ENCODE measurements around the gene ETFA. TPM values are rescaled to one million over a fixed set of nuclear protein-coding genes. Genes with fewer than 3 reads are reported as not detected.

Gene ETFA
- total RNA-seq, 1 donor from 2014 or later = 498 TPM

DNA sequence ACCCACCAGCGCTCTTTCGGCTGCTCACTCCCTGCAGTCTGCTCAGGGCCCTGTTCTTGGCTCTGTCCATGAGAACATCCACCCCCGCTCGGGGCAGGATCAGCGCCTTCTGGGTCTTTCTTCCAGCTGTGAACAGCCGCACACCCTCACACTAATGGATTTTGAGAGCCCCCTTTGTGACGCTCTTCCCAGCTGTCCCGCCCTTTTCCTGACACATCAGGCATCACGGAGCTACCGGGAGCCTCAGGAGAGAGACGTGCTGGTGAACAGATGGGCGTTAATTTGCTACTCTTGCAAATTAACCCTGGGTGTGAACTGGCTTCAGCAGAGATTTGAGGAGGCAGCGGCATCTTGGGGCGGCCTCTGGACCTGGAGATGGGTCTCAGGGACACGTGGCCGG is 138.5 kb downstream of the ETFA start:
- DNase-seq (ENCODE audit: missing footprints) (no peak), ATAC-seq (peak; percentile 15)
- intact Hi-C loops (cut with DNase I) = no loop called here

DNA sequence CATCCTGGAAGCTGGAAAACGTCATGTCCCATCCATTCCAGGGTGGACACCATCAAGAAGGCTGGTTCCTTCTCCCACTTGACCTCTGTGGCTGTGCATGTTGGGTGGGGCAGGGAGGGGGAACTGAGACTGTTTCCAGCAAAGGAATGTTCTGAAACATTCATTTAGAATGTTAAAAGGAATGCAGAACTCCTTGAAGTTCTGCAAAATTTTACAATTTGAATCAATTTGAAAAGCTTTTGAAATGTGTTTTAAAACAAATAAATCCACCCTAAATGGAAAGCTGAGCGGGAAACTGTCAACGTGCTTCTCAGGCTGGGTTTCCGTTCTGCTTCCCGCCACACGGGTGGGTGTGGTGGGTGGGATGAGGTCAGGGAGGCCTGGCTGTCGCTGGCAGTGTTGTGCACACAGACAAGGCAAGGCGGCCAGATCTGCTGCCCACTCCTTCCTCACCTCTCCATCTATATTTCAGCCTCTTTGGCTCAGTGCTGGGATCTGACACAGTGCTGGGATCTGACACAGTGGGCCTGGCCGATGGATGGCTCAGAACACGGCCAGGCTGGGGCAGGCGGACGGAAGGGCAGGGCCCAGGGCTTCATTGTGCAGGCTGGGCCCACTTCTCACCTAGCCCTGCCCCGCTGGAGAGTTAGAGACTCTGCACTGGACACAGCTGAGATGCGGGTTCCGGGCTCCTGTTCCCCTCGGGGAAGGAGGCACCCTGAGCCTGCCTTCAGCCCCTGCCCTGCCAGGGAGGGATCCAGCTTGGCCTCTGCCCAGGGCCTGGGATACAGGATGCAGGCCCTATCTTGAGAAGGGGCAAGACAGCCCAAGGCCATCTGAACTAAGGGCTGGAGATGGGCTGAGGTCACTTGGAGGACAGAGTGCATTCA is 141.1 kb downstream of the ETFA start:
- intact Hi-C loops (cut with DNase I) = no loop called here

DNA sequence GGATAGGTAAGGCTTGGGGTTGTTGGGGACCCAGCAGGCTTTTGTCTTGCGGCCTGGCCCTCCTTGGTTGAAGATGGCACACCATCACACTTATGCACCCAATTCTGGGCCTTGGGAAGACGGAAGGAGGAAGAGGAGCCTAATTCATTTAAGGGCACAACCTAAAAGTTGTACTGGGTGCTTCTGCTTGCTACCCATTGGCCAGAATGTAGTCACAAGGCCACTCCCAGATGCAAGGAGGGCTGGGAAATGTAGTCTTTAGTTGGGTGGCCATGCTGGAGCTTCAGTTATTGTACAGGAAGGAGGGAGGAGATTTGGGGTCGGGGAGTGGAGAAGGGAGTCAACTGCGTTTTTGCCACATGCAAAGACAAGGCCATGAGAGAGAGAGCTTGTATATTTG is 142.3 kb downstream of the ETFA start:
- DNase-seq (ENCODE audit: missing footprints) (no peak), ATAC-seq (peak; percentile 39)
- intact Hi-C loops (cut with DNase I) = no loop called here

More for the DNA sequence above, 141.1 kb downstream of the ETFA start:
- ATAC-seq (peak; percentile 39), DNase-seq (ENCODE audit: missing footprints) (no peak)

DNA sequence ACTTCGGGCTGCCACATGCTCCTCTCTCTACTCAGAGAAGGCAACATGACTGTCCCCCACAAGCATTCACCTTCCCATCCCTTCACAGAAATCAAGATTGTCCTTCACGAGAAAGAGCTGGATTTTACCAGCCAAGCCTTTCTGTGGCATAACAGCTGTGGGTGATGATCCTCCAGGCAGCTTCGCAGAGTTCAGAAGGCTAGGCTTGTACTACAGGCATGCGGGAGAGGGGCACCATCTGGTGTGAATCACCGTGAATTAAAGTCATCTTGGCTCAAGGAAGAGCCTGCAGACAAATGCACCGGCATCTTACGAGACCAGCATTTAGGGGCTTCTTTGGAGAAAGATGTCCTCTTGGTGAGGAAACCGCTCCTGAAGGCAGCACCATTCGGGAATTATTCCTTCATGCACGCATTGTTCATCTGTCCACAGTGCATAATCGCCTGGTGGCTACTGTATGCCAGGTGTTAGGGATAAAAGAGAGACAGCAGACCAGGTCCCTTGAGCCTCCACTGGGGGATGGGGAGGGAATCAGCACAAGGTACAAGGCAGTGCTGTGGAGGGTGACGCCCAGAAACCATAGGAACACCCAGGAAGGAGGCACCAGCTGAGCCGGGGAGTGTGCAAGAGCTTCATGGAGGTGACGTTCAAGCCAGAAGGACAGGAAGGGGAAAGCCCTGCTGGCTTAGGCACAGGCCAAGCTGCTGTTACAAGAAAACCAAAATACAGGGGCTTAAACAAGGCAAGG is 142.9 kb downstream of the ETFA start:
- no peak for DNase-seq (ENCODE audit: missing footprints)
- no peak for ATAC-seq
- intact Hi-C loops (cut with DNase I) = no loop called here

DNA sequence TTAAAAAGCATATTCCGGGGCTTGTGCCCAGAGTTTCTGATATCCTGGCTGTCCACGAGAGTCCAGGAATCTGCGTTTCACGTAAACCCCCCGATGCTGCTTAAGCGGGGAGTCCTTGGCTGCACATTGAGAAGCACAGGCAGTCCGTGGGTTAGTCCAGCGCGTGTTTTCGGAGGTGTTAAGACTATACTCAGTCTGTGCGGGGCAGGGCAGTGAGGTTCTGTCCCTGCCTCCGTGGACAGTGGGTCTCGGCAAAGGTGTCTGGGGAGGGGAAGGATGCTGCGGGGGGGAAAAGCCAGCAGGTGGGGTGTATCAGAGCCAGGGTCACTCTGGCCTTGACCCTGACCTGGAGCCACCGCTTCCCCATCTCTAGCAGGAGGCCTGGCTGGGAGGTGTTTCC is 145.3 kb downstream of the ETFA start:
- ATAC-seq = no peak
- no peak for DNase-seq (ENCODE audit: missing footprints)
- intact Hi-C loops (cut with DNase I) = no loop called here

Other genes starting within 250 kb of the ETFA start
- gene ISL2, start 25.3 kb upstream of the ETFA start, total RNA-seq = not detected